Ovary (tissue), 3 donors: ENCODE data around the gene ANXA11.

ENCODE experiments used
- CTCF ChIP-seq, 3 donors: fragments of 450-650 bp in 2 of 3; fragments of 200-600 bp in 1 of 3; IDR thresholded peaks; one replicate each; pipeline versions ENCODE4 v1.5.1 to v1.8.0; 2016 to 2022; ENCODE audit warnings: antibody characterized with exemption in 3 of 3, mild to moderate bottlenecking in 1 of 3
- POLR2A ChIP-seq: fragments of 450-650 bp; IDR thresholded peaks from one replicate; pipeline ENCODE4 v1.6.1; 2017; ENCODE audit warnings: antibody characterized with exemption, mild to moderate bottlenecking, moderate library complexity
- donor health status: DM: no; HTN: no; CAD: no.

- no peak for TF ChIP-seq POLR2A
- TF ChIP-seq CTCF (IDR thresholded peaks at IDR 0.05), result no peak
Observed at GRCh38 chr10:80196270-80196949, 8.9 kb downstream of the ANXA11 start.
